ENCODE data around the gene PCMTD2. TPM values are rescaled to one million over a fixed set of nuclear protein-coding genes. Genes with fewer than 3 reads are reported as not detected.

The PCMTD2 gene
- polyA plus RNA-seq, 1 of the 3 experiments (the other 2 are of a cell fraction): 50.7 TPM

DNA sequence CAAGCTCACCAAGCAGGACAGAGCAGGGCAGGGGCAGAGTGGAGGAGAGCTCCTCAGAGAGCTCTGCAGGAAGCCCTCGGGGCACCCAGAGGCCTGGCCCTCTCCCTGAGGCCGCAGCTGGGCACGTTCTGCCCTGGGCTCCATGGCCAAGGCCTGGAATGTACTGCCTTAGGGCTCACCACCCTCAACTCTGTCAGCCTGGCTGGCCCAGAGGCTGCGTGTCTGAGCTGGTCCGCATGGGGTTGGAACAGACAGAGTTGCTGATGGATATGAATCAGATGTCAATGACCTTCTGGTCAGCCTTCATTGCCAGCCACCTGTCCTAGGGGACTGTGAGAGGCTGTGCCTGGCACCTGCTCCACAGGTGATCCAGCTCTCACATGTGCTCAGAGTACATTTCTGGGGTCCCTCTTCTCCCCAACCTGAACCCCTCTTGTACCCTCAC is 33.2 kb upstream of the PCMTD2 start:
- H3K9me2 ChIP-seq: no peaks in the 10 kb centered on the region
- no peak overlapping the region for H3K4me2 ChIP-seq
- H3K9ac ChIP-seq: no peak overlapping the region
- no peaks in the 10 kb centered on the region for H3K36me3 ChIP-seq (replicated peaks in 1 of 2; ENCODE audit: control insufficient read depth in 1 of 2, insufficient read depth in 2 of 2, low read length in 1 of 2)
- no peaks in the 10 kb centered on the region for H3K9me3 ChIP-seq
- no peaks in the 10 kb centered on the region for H3K79me2 ChIP-seq (ENCODE audit: insufficient read depth)
- H3K27me3 ChIP-seq (ENCODE audit: insufficient read depth): no peaks in the 10 kb centered on the region; the same call in 1 of the 2 replicates
- peaks cover 7 to 15% of the 10 kb centered on the region in 2 experiments; a peak in 2 of 4 replicates for H3K4me1 ChIP-seq (ENCODE audit: control insufficient read depth in 1 of 2, insufficient read depth in 2 of 2, low read depth in 1 of 2, low read length in 1 of 2)
- no peak for DNase-seq
- no peak overlapping the region for H3K27ac ChIP-seq (ENCODE audit: low read depth in 2 of 2, low read length in 1 of 2)
- H3F3A ChIP-seq (replicated peaks; ENCODE audit: insufficient read depth): no peaks in the 10 kb centered on the region
- POLR2A ChIA-PET: no interaction called here
- 55% methylated on average over 4 of the region's 5 CpGs for WGBS (ENCODE audit: low lambda C conversion rate)
- no peak overlapping the region for H3K4me3 ChIP-seq (ENCODE audit: low read depth in 2 of 2, low read length in 1 of 2)
- no peaks in the 10 kb centered on the region for H4K20me1 ChIP-seq (ENCODE audit: insufficient read depth)
- CTCF ChIA-PET: no interaction called here
- H2AFZ ChIP-seq (ENCODE audit: low read depth): no peak overlapping the region
- no peak for TF ChIP-seq NRF1 (IDR thresholded peaks at IDR 0.05; ENCODE audit: low read depth, low read length)
- TF ChIP-seq TCF12 (IDR thresholded peaks at IDR 0.05): no peak
- TF ChIP-seq RCOR1 (IDR thresholded peaks at IDR 0.05; ENCODE audit: low read length): no peak
- no peak for TF ChIP-seq NFIC (IDR thresholded peaks at IDR 0.05; ENCODE audit: borderline replicate concordance)
- no peak for TF ChIP-seq FOSL2 (IDR thresholded peaks at IDR 0.05; ENCODE audit: borderline replicate concordance, low read depth)

- Histone ChIP-seq H3K27ac (ENCODE audit: low read depth in 2 of 2, low read length in 1 of 2) (no peak overlapping the region), H3K36me3 (replicated peaks in 1 of 2; ENCODE audit: control insufficient read depth in 1 of 2, insufficient read depth in 2 of 2, low read length in 1 of 2) (no peaks in the 10 kb centered on the region), H3K27me3 (ENCODE audit: insufficient read depth) (no peaks in the 10 kb centered on the region; the same call in 1 of the 2 replicates), H3K79me2 (ENCODE audit: insufficient read depth) (no peaks in the 10 kb centered on the region), H3K4me1 (ENCODE audit: control insufficient read depth in 1 of 2, insufficient read depth in 2 of 2, low read depth in 1 of 2, low read length in 1 of 2) (peaks cover 1 to 15% of the 10 kb centered on the region in 2 experiments; a peak in 2 of 4 replicates), H4K20me1 (ENCODE audit: insufficient read depth) (no peaks in the 10 kb centered on the region), H3K4me3 (ENCODE audit: low read depth in 2 of 2, low read length in 1 of 2) (no peak overlapping the region; a peak in 1 of 4 replicates), H3K9me2 (no peaks in the 10 kb centered on the region), H2AFZ (ENCODE audit: low read depth) (no peak overlapping the region), H3K4me2 (no peak overlapping the region), H3K9ac (no peak overlapping the region), H3F3A (replicated peaks; ENCODE audit: insufficient read depth) (no peaks in the 10 kb centered on the region), H3K9me3 (no peaks in the 10 kb centered on the region)
- ChIA-PET POLR2A (no interaction called here), CTCF (no interaction called here)
- DNase-seq: no peak
- no peak for TF ChIP-seq RFX5 (IDR thresholded peaks at IDR 0.05; ENCODE audit: low read length)
- no peak for TF ChIP-seq FOSL2 (IDR thresholded peaks at IDR 0.05; ENCODE audit: borderline replicate concordance, low read depth)
- no peak for TF ChIP-seq RXRA (IDR thresholded peaks at IDR 0.05; ENCODE audit: borderline replicate concordance, low read depth)
- TF ChIP-seq TAF1 (IDR thresholded peaks at IDR 0.05; ENCODE audit: borderline replicate concordance, low read depth, low read length): no peak
- TF ChIP-seq, protein P1, sequence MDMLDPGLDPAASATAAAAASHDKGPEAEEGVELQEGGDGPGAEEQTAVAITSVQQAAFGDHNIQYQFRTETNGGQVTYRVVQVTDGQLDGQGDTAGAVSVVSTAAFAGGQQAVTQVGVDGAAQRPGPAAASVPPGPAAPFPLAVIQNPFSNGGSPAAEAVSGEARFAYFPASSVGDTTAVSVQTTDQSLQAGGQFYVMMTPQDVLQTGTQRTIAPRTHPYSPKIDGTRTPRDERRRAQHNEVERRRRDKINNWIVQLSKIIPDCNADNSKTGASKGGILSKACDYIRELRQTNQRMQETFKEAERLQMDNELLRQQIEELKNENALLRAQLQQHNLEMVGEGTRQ (IDR thresholded peaks at IDR 0.05; ENCODE audit: borderline replicate concordance, low read depth, low read length): no peak
- no peak for TF ChIP-seq MXI1 (IDR thresholded peaks at IDR 0.05; ENCODE audit: low read depth, low read length)
- TF ChIP-seq FOXM1 (IDR thresholded peaks at IDR 0.05; ENCODE audit: low read depth): no peak
- no peak for TF ChIP-seq MEF2A (IDR thresholded peaks at IDR 0.05; ENCODE audit: borderline replicate concordance, low read depth)
- TF ChIP-seq NFIC (IDR thresholded peaks at IDR 0.05; ENCODE audit: borderline replicate concordance): no peak
- no peak for TF ChIP-seq CTCF (IDR thresholded peaks at IDR 0.05)
- no peak for TF ChIP-seq GATA2 (CRISPR knock-in tag; IDR thresholded peaks at IDR 0.05)
- no peak for TF ChIP-seq POLR2AphosphoS5 (IDR thresholded peaks at IDR 0.05; ENCODE audit: low read depth, low read length)
- TF ChIP-seq FOXJ3 (CRISPR knock-in tag; IDR thresholded peaks at IDR 0.05): no peak
- TF ChIP-seq NRF1 (IDR thresholded peaks at IDR 0.05; ENCODE audit: low read depth, low read length): no peak
- 79% methylated on average over 20 of the region's 20 CpGs for WGBS (ENCODE audit: low lambda C conversion rate)
Measured at GRCh38 chr20:64222851-64223525, 32.6 kb upstream of the PCMTD2 start.
